Heart left ventricle (tissue), 16 donors: ENCODE results near the gene MICAL2. TPM values are rescaled to one million over a fixed set of nuclear protein-coding genes. Genes with fewer than 3 reads are reported as not detected.

Experiments
- ATAC-seq, 4 donors: fragments of 200-7000 bp; cut with Tn5 transposase; one replicate each; pipeline ENCODE4 v1.9.1; 2020 to 2022; ENCODE audit warnings: moderate library complexity in 4 of 4, mild to moderate bottlenecking in 3 of 4, moderate number of reproducible peaks in 1 of 4
- DNase-seq, 5 donors: peaks; one replicate each; pipeline ENCODE4 v3.0.0-alpha.2; 2020
- H3K27ac ChIP-seq, 12 donors: fragments of 200-600 bp; sonication (generic) in 4 of 12; one replicate each; pipeline versions ENCODE4 v1.5.0 to v1.8.0; 2016 to 2022; ENCODE audit warnings: mild to moderate bottlenecking in 2 of 12
- H3K27me3 ChIP-seq, 9 donors: fragments of 200-600 bp; sonication (generic) in 2 of 9; one replicate each; pipeline versions ENCODE4 v1.5.1 to v1.8.0; 2016 to 2022; ENCODE audit warnings: mild to moderate bottlenecking in 3 of 9
- H3K36me3 ChIP-seq, 9 donors: fragments of 200-600 bp; sonication (generic) in 2 of 9; one replicate each; pipeline versions ENCODE4 v1.5.0 to v1.8.0; 2018 to 2022; ENCODE audit warnings: mild to moderate bottlenecking in 2 of 9
- H3K4me1 ChIP-seq, 12 donors: fragments of 200-600 bp; sonication (generic) in 4 of 12; one replicate each; pipeline versions ENCODE4 v1.5.0 to v1.8.0; 2016 to 2022; ENCODE audit warnings: mild to moderate bottlenecking in 3 of 12
- H3K4me3 ChIP-seq, 12 donors: fragments of 200-600 bp; sonication (generic) in 4 of 12; one replicate each; pipeline versions ENCODE4 v1.5.0 to v1.8.0; 2017 to 2022; ENCODE audit warnings: mild to moderate bottlenecking in 9 of 12, moderate library complexity in 4 of 12
- H3K9me3 ChIP-seq, 12 donors: fragments of 200-600 bp; sonication (generic) in 4 of 12; one replicate each; pipeline versions ENCODE4 v1.5.0 to v1.8.0; 2016 to 2022; ENCODE audit warnings: mild to moderate bottlenecking in 1 of 12
- CTCF ChIP-seq, 12 donors: fragments of 200-600 bp; sonication (generic) in 4 of 12; IDR thresholded peaks; one replicate each; pipeline versions ENCODE4 v1.5.0 to v1.8.0; 2018 to 2022; ENCODE audit warnings: antibody characterized with exemption in 12 of 12, mild to moderate bottlenecking in 5 of 12
- POLR2A ChIP-seq, 2 donors: fragments of 450-650 bp; IDR thresholded peaks; one replicate each; pipeline ENCODE4 v1.6.1; 2017; ENCODE audit warnings: antibody characterized with exemption in 2 of 2, mild to moderate bottlenecking in 2 of 2, moderate library complexity in 2 of 2
- WGBS, 4 donors: extraction: QIAGEN DNeasy Blood & Tissue Kit in 2 of 4; methylation state at CpG; one replicate each; pipeline versions ENCODE4 v1.1.5 to v1.1.7; 2013 to 2018; 5-methylcytosine and 5-hydroxymethylcytosine counted together
- intact Hi-C, 10 donors: fragments of 100-400 bp; cut with DNase I; formaldehyde crosslinking; loops; one replicate each; pipeline versions ENCODE4 v1.11.1 to v1.14.2; 2022
- polyA plus RNA-seq, 2 donors: library from polyadenylated mRNA; stranded (reverse); fragments of 200-250 nt; gene quantifications; one replicate each; pipeline ENCODE4 v1.2.3, GENCODE V29; 2013
- total RNA-seq, 9 donors: library from RNA; depleted of rRNA in 2 of 9; stranded (reverse); fragments of >200 nt in 2 of 9; fragmentation: NEBNext Ultra II Directional in 3 of 9; extraction: Animal tissue kit (Norgen Biotek cat#: 25700) in 3 of 9; gene quantifications; one replicate each; pipeline versions ENCODE4 v1.1.0 to v1.2.4, GENCODE V29; 2016 to 2023
- donor health status: ischemic (EF 13 %, LVEDD 7.1; RV severe dilation, severe dysfunction).
- donor health status: healthy with polysubstance abuse.
- donor health status: DM: no; HTN: yes; CAD: no.
- donor health status: DM: no; HTN: no; CAD: no.
- donor health status: ischemic (EF 25% LVEDD 6.9; RV normal size, moderate dysfunction).
- donor health status: ischemic (EF 25% LVEDD 5.7; RV mildly dilated, moderate dysfunction).
- donor health status: healthy.
- donor health status: DM: yes; HTN: yes; CAD: no.
- donor health status: ischemic (EF 35%, LVEDD 5.7; RV mildly dilated, moderate dysfunction).
- donor health status: nonischemic (EF 11% LVEDD 7.7; RV severe dilation, severe dysfunction).
- donor health status: DM: yes; HTN: yes; CAD: no.
- donor health status: PGD.
- donor health status: ischemic (EF 29% LVEDD 5.4; RV normal size, mild dysfunction).
- donor health status: nonischemic (EF 23%, LVEDD 6.1; RV moderate dilation, normal function).

The MICAL2 gene
- total and polyA plus RNA-seq, 11 donors, result 37.6 to 110 (median 86.4) TPM

- no peak for DNase-seq
- TF ChIP-seq POLR2A (IDR thresholded peaks at IDR 0.05), result no peak
- TF ChIP-seq CTCF (IDR thresholded peaks at IDR 0.05), result no peak
- no peaks in the 10 kb centered on the region for H3K27me3 ChIP-seq
- no peak for ATAC-seq
- WGBS, 4 donors, result 86 to 91% (median 90%) methylated on average over 5 to 6 of the region's 6 CpGs
- peaks cover 0 to 8% (median 4%) of the 10 kb centered on the region in 12 donors for H3K4me1 ChIP-seq
- no peak overlapping the region for H3K27ac ChIP-seq
- no peaks in the 10 kb centered on the region for H3K36me3 ChIP-seq
- peaks cover 0 to 8% (median 2%) of the 10 kb centered on the region in 12 donors for H3K9me3 ChIP-seq
- intact Hi-C loops, result loop anchor here in 1 of 10 donors (5.0 kb wide), 1 partner anchor 599 kb away; no protein-coding TSS in a partner anchor
- H3K4me3 ChIP-seq, result no peak overlapping the region
Measured at GRCh38 chr11:12293486-12293885, 183.1 kb downstream of the MICAL2 start.

- DNase-seq (no peak), ATAC-seq (no peak)
- Histone ChIP-seq H3K36me3 (no peaks in the 10 kb centered on the region), H3K27me3 (no peaks in the 10 kb centered on the region), H3K4me1 (peaks cover 0 to 6% (median 0%) of the 10 kb centered on the region in 12 donors), H3K4me3 (no peak overlapping the region), H3K27ac (no peak overlapping the region), H3K9me3 (peaks cover 0 to 18% (median 8%) of the 10 kb centered on the region in 12 donors)
- intact Hi-C loops, result loop anchor here in 1 of 10 donors (5.0 kb wide), 1 partner anchor 598 kb away; no protein-coding TSS in a partner anchor
- TF ChIP-seq CTCF (IDR thresholded peaks at IDR 0.05), result no peak
- TF ChIP-seq POLR2A (IDR thresholded peaks at IDR 0.05), result no peak
- 68 to 83% (median 78%) methylated on average over 4 to 5 of the region's 5 CpGs for WGBS, 4 donors
Measured at GRCh38 chr11:12294613-12295012, 184.2 kb downstream of the MICAL2 start.

GRCh38 chr11:12295943-12296342 lies 185.6 kb downstream of the MICAL2 start:
- TF ChIP-seq POLR2A (IDR thresholded peaks at IDR 0.05) (no peak), CTCF (IDR thresholded peaks at IDR 0.05) (no peak)
- Histone ChIP-seq H3K27me3 (no peaks in the 10 kb centered on the region), H3K4me1 (no peaks in the 10 kb centered on the region), H3K4me3 (no peak overlapping the region), H3K27ac (no peak overlapping the region), H3K9me3 (peaks cover 0 to 20% (median 8%) of the 10 kb centered on the region in 12 donors), H3K36me3 (no peaks in the 10 kb centered on the region)
- 83 to 92% (median 85%) methylated on average over 2 of the region's 2 CpGs for WGBS, 4 donors
- no peak for ATAC-seq
- DNase-seq, result no peak
- intact Hi-C loops, result no loop called here

- Histone ChIP-seq H3K27ac (no peak overlapping the region), H3K36me3 (no peaks in the 10 kb centered on the region), H3K4me1 (no peaks in the 10 kb centered on the region), H3K9me3 (peaks cover 0 to 20% (median 8%) of the 10 kb centered on the region in 12 donors), H3K4me3 (no peak overlapping the region), H3K27me3 (no peaks in the 10 kb centered on the region)
- DNase-seq, result no peak
- intact Hi-C loops, result no loop called here
- 95 to 98% (median 95%) methylated on average over 3 of the region's 3 CpGs for WGBS, 4 donors
- no peak for ATAC-seq
- TF ChIP-seq CTCF (IDR thresholded peaks at IDR 0.05) (no peak), POLR2A (IDR thresholded peaks at IDR 0.05) (no peak)
Measured at GRCh38 chr11:12298610-12299009, 188.2 kb downstream of the MICAL2 start.
